ENCODE measurements around the gene PDZD2. TPM values are rescaled to one million over a fixed set of nuclear protein-coding genes. Genes with fewer than 3 reads are reported as not detected.

The PDZD2 gene
- total and polyA plus RNA-seq, 2 donors (not counting 3 experiments of a cell fraction or from before 2014, with no cell fraction given): 0.66 to 6.9 TPM

DNA sequence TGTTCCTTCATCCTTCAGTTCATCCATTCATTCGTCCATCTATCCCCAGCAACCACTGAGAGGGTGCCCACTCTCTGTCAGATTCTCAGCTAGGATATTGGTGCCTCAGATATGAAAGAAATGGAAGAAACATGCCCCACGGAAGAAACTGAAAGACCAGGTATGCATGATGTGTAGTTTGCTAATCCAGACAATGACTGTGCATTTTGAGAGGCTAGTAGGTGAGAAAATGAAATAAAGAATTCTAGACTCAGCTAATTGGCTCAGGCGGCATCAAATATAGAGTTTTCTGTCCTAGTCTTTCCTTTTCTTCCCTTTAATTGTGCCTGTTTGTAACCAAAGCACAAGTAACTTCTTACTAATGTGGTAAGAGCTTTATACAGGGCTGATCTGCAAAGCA is 104.7 kb downstream of the PDZD2 start:
- Histone ChIP-seq H3K9me1 (replicated peaks; ENCODE audit: control insufficient read depth, extremely low read depth, insufficient read depth, low read length) (no peaks in the 10 kb centered on the region), H3K9me3 (replicated peaks; ENCODE audit: control insufficient read depth, insufficient read depth, low read length) (no peaks in the 10 kb centered on the region), H3K4me2 (ENCODE audit: insufficient read depth, low read length) (no peak overlapping the region), H3K4me1 (ENCODE audit: control insufficient read depth, extremely low read depth, insufficient read depth, low read length) (no peaks in the 10 kb centered on the region), H3K36me3 (ENCODE audit: control insufficient read depth in 2 of 2, extremely low read depth in 1 of 2, insufficient read depth in 2 of 2, low read length in 2 of 2) (no peaks in the 10 kb centered on the region), H3K79me2 (ENCODE audit: control insufficient read depth, insufficient read depth, low read length) (no peaks in the 10 kb centered on the region), H2AFZ (ENCODE audit: low read depth, low read length) (no peak overlapping the region), H3K9ac (replicated peaks; ENCODE audit: extremely low read depth, insufficient read depth, low read length) (no peak overlapping the region), H3K27ac (ENCODE audit: insufficient read depth, low read depth, low read length) (no peak overlapping the region), H3K27me3 (ENCODE audit: control insufficient read depth in 2 of 2, insufficient read depth in 2 of 2, low read length in 2 of 2) (no peaks in the 10 kb centered on the region), H4K20me1 (replicated peaks; ENCODE audit: control insufficient read depth, extremely low read depth, insufficient read depth, low read length) (no peaks in the 10 kb centered on the region), H3K4me3 (replicated peaks in 1 of 3; ENCODE audit: insufficient read depth in 1 of 3, low read depth in 1 of 3, low read length in 3 of 3) (no peak overlapping the region)
- ChIA-PET POLR2A (no interaction called here), CTCF (no interaction called here)
- no TSS peak for BruUV-seq (replicated peaks)
- no peak for DNase-seq (ENCODE audit: low read depth, low spot score)
- intact Hi-C loops (cut with micrococcal nuclease): no loop called here
- TF ChIP-seq FOS (IDR thresholded peaks at IDR 0.05; ENCODE audit: borderline replicate concordance, insufficient read depth, low read length) (no peak), EZH2 (IDR thresholded peaks at IDR 0.05; ENCODE audit: borderline replicate concordance, low read depth, low read length, severe bottlenecking) (no peak), POLR2A (IDR thresholded peaks at IDR 0.05; ENCODE audit: low read depth, low read length) (no peak), POLR2AphosphoS5 (IDR thresholded peaks at IDR 0.05; ENCODE audit: insufficient read depth, low read depth, low read length) (no peak), MYC (IDR thresholded peaks at IDR 0.05; ENCODE audit: low read depth, low read length) (no peak), JUN (IDR thresholded peaks at IDR 0.05; ENCODE audit: borderline replicate concordance, insufficient read depth, insufficient read length, low read depth) (no peak), GATA2 (IDR thresholded peaks at IDR 0.05; ENCODE audit: insufficient read depth, insufficient read length, low read depth, low read length) (no peak)
- TF ChIP-seq, protein P1, sequence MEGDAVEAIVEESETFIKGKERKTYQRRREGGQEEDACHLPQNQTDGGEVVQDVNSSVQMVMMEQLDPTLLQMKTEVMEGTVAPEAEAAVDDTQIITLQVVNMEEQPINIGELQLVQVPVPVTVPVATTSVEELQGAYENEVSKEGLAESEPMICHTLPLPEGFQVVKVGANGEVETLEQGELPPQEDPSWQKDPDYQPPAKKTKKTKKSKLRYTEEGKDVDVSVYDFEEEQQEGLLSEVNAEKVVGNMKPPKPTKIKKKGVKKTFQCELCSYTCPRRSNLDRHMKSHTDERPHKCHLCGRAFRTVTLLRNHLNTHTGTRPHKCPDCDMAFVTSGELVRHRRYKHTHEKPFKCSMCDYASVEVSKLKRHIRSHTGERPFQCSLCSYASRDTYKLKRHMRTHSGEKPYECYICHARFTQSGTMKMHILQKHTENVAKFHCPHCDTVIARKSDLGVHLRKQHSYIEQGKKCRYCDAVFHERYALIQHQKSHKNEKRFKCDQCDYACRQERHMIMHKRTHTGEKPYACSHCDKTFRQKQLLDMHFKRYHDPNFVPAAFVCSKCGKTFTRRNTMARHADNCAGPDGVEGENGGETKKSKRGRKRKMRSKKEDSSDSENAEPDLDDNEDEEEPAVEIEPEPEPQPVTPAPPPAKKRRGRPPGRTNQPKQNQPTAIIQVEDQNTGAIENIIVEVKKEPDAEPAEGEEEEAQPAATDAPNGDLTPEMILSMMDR (IDR thresholded peaks at IDR 0.05; ENCODE audit: extremely low read depth in 1 of 2, insufficient read depth in 1 of 2, low read depth in 1 of 2, low read length in 2 of 2): no peak
- TF ChIP-seq, protein P2, sequence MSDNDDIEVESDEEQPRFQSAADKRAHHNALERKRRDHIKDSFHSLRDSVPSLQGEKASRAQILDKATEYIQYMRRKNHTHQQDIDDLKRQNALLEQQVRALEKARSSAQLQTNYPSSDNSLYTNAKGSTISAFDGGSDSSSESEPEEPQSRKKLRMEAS (IDR thresholded peaks at IDR 0.05; ENCODE audit: insufficient read depth, insufficient read length): no peak
- no peak for FAIRE-seq
- dilution Hi-C loops (cut with MboI; ENCODE audit: extremely low pct_ligation_motif_present, low sequenced_read_pairs): no loop called here

Data from endothelial cell of umbilical vein (primary cell).